Heart right ventricle (tissue), 16 donors: Measurements from ENCODE around the gene KLB. TPM values are rescaled to one million over a fixed set of nuclear protein-coding genes. Genes with fewer than 3 reads are reported as not detected.
A peak's percentile ranks its signal among the peaks of the same experiment; 100 is the strongest.
"Not testable (repeated sequence)": the region's sequence is repeated elsewhere in the genome, so short reads cannot be mapped to it uniquely, and the experiment has no call there.

Source experiments
- ATAC-seq, 8 donors: fragments of 200-7000 bp; cut with Tn5 transposase; one replicate each; pipeline ENCODE4 v1.9.1; 2020; ENCODE audit warnings: mild to moderate bottlenecking in 8 of 8, moderate library complexity in 8 of 8, moderate number of reproducible peaks in 1 of 8
- DNase-seq, 2 donors: peaks; one replicate each; pipeline ENCODE4 v3.0.0-alpha.2; 2020
- H3K27ac ChIP-seq, 10 donors: fragments of 200-600 bp; sonication (generic) in 2 of 10; one replicate each; pipeline versions ENCODE4 v1.5.0 to v1.8.0; 2020 to 2022; ENCODE audit warnings: mild to moderate bottlenecking in 3 of 10
- H3K27me3 ChIP-seq, 7 donors: fragments of 200-600 bp; one replicate each; pipeline ENCODE4 v1.8.0; 2021 to 2022; ENCODE audit warnings: mild to moderate bottlenecking in 2 of 7
- H3K36me3 ChIP-seq, 9 donors: fragments of 200-600 bp; sonication (generic) in 1 of 9; one replicate each; pipeline versions ENCODE4 v1.5.0 to v1.8.0; 2020 to 2022; ENCODE audit warnings: mild to moderate bottlenecking in 2 of 9
- H3K4me1 ChIP-seq, 9 donors: fragments of 200-600 bp; sonication (generic) in 1 of 9; one replicate each; pipeline versions ENCODE4 v1.5.0 to v1.8.0; 2020 to 2022; ENCODE audit warnings: mild to moderate bottlenecking in 4 of 9
- H3K4me3 ChIP-seq, 10 donors: fragments of 200-600 bp; sonication (generic) in 2 of 10; one replicate each; pipeline versions ENCODE4 v1.5.0 to v1.8.0; 2020 to 2022; ENCODE audit warnings: mild to moderate bottlenecking in 7 of 10, moderate library complexity in 2 of 10
- H3K9me3 ChIP-seq, 11 donors: fragments of 200-600 bp in 10 of 11; sonication (generic) in 2 of 11; one replicate each; pipeline versions ENCODE4 v1.5.0 to v1.8.0; 2013 to 2022; ENCODE audit warnings: mild to moderate bottlenecking in 2 of 11, control low read depth in 1 of 11, moderate library complexity in 1 of 11
- WGBS, 2 donors: extraction: QIAGEN DNeasy Blood & Tissue Kit; methylation state at CpG; one replicate each; pipeline ENCODE4 v1.1.7; 2013; ENCODE audit warnings: inconsistent platforms in 1 of 2; 5-methylcytosine and 5-hydroxymethylcytosine counted together
- intact Hi-C, 10 donors: fragments of 100-400 bp; cut with DNase I; formaldehyde crosslinking; loops; one replicate each; pipeline versions ENCODE4 v1.11.1 to v1.14.2; 2022
- polyA plus RNA-seq, 2 donors: library from polyadenylated mRNA; stranded (reverse); fragments of 200-250 nt; gene quantifications; one replicate each; pipeline ENCODE4 v1.2.3, GENCODE V29; 2013
- total RNA-seq, 10 donors: library from RNA; stranded (reverse); fragmentation: NEBNext Ultra II Directional in 3 of 10; extraction: Animal tissue kit (Norgen Biotek cat#: 25700) in 3 of 10; gene quantifications; one replicate each; pipeline versions ENCODE4 v1.2.1 to v1.2.4, GENCODE V29; 2021 to 2023
- TF ChIP-seq, protein P1 (sequence below), 9 donors: fragments of 200-600 bp; sonication (generic) in 2 of 9; IDR thresholded peaks; one replicate each; pipeline versions ENCODE4 v1.5.0 to v1.8.0; 2021 to 2022; ENCODE audit warnings: antibody characterized with exemption in 9 of 9, mild to moderate bottlenecking in 5 of 9, moderate library complexity in 1 of 9
- donor health status: Arrhythmogenic right ventricular cardiomyopathy.
- donor health status: ischemic (EF 13 %, LVEDD 7.1; RV severe dilation, severe dysfunction).
- donor health status: healthy with polysubstance abuse.
- donor health status: DM: no; HTN: yes; CAD: no.
- donor health status: DM: no; HTN: no; CAD: no.
- donor health status: ischemic (EF 25% LVEDD 6.9; RV normal size, moderate dysfunction).
- donor health status: ischemic (EF 25% LVEDD 5.7; RV mildly dilated, moderate dysfunction).
- donor health status: healthy.
- donor health status: DM: yes; HTN: yes; CAD: no.
- donor health status: Ischemic cardiomyopathy.
- donor health status: ischemic (EF 35%, LVEDD 5.7; RV mildly dilated, moderate dysfunction).
- donor health status: nonischemic (EF 11% LVEDD 7.7; RV severe dilation, severe dysfunction).
- donor health status: DM: yes; HTN: yes; CAD: no.
- donor health status: PGD.
- donor health status: ischemic (EF 29% LVEDD 5.4; RV normal size, mild dysfunction).
- donor health status: nonischemic (EF 23%, LVEDD 6.1; RV moderate dilation, normal function).

KLB gene
- total and polyA plus RNA-seq, 12 donors: 0.08 to 0.53 (median 0.24) TPM; not detected in 4

DNA sequence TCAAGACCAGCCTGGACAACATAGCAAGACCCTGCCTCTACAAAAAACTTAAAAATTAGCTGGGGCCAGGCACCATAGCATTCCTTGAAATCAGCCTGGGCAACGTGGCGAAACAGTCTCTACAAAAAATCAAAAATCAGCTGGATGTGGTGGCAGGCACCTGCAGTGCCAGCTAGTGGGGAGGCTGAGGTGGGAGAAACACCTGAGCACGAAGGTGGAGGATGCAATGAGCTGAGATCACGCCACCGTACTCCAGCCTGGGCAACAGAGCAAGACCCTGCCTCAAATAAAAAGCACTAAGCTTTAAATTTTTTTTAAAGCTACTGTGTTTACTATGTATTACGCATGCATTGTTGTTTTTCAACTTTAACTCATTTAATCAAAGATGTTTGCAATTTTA is 48.8 kb downstream of the KLB start:
- Histone ChIP-seq H3K4me3 (no peak overlapping the region), H3K4me1 (peaks cover 5 to 42% (median 33%) of the 10 kb centered on the region in 9 donors), H3K36me3 (peaks cover 0 to 75% (median 51%) of the 10 kb centered on the region in 9 donors), H3K9me3 (no peaks in the 10 kb centered on the region), H3K27ac (no peak overlapping the region), H3K27me3 (no peaks in the 10 kb centered on the region)
- TF ChIP-seq, protein P1, sequence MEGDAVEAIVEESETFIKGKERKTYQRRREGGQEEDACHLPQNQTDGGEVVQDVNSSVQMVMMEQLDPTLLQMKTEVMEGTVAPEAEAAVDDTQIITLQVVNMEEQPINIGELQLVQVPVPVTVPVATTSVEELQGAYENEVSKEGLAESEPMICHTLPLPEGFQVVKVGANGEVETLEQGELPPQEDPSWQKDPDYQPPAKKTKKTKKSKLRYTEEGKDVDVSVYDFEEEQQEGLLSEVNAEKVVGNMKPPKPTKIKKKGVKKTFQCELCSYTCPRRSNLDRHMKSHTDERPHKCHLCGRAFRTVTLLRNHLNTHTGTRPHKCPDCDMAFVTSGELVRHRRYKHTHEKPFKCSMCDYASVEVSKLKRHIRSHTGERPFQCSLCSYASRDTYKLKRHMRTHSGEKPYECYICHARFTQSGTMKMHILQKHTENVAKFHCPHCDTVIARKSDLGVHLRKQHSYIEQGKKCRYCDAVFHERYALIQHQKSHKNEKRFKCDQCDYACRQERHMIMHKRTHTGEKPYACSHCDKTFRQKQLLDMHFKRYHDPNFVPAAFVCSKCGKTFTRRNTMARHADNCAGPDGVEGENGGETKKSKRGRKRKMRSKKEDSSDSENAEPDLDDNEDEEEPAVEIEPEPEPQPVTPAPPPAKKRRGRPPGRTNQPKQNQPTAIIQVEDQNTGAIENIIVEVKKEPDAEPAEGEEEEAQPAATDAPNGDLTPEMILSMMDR (IDR thresholded peaks at IDR 0.05): no peak
- intact Hi-C loops: loop anchor here in 4 of 10 donors (5.0 to 10.0 kb wide), 2 partner anchors 182 to 551 kb away; partner anchors contain the start of gene SMIM14 (in 3 of the 4)
- ATAC-seq: no peak
- DNase-seq: no peak
- WGBS, 2 donors: 94 to 95% methylated on average over 6 of the region's 6 CpGs

DNA sequence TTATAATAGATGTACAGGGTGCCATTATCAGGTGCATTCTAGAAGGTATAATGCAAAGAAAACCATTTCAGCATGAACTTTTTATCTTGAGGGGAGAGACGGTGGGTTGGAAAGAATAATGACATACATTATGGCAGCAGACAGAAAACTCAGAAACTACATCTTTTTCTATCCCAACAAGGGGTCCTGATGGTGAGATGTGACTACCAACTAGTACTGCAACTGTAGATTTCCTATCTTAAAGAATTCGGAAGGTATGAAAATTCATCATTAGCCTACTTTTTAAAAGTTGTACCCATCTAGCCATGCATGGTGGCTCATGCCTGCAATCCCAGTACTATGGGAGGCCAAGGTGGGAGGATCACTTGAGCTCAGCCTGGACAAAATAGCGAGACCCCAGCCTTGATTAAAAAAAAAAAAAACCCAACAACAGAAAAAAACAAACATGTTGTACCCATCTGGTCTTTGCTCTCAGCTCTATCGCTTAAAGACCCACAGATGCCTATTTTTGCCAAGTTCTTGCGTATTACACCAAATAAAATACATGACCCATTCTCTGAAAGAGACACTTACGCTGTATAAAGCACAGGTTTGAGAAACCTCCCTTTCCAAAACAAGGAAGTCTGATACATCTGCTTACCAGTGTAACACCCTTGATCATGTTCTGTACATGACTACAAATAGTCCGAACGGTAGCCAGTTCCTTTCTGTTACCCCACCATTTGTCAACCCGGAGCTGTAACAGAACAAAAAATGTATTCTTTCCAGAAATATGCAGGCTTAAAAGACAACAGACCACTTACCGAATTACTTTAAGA is 50.4 kb downstream of the KLB start:
- H3K27ac ChIP-seq: peak overlapping the region in 6 of 10 donors; percentile 88 to 98 (median 95)
- H3K9me3 ChIP-seq: no peaks in the 10 kb centered on the region
- peaks cover 0 to 72% (median 51%) of the 10 kb centered on the region in 9 donors for H3K36me3 ChIP-seq
- intact Hi-C loops: loop anchor here in 4 of 10 donors (5.0 to 10.0 kb wide), 2 partner anchors 180 to 552 kb away; partner anchors contain the start of gene SMIM14 (in 3 of the 4)
- DNase-seq (no peak), ATAC-seq (no peak)
- peak overlapping the region; percentile 73 to 98 (median 80) for H3K4me3 ChIP-seq
- TF ChIP-seq, protein P1 (IDR thresholded peaks at IDR 0.05): no peak
- H3K4me1 ChIP-seq: peaks cover 5 to 43% (median 33%) of the 10 kb centered on the region in 9 donors
- WGBS, 2 donors: 77% methylated on average over 10 of the region's 10 CpGs
- H3K27me3 ChIP-seq: no peaks in the 10 kb centered on the region

DNA sequence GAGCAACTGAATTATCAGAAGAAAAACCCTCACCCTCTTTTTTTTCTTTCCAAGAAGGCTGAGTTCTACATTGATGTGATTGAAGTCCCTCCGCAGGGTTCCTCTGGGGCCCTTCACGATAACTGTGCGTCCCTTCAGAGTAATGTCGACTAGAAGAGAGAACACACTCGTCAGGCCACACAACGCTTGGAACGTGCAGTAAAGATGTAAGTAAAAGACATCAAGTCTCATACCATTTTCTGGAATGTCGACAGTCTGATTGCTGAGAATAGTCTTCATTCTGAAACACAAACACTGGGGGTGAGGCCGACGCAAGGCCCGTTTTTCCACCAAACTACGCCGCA is 51.4 kb downstream of the KLB start:
- ATAC-seq: peak in 7 of 8 donors; percentile 2 to 18 (median 12)
- not testable (repeated sequence) for H3K27me3 ChIP-seq, H3K9me3 ChIP-seq, DNase-seq
- H3K27ac ChIP-seq: peak overlapping the region; percentile 71 to 98 (median 93)
- WGBS, 2 donors: 1% methylated on average over 13 of the region's 13 CpGs
- H3K4me3 ChIP-seq: peak overlapping the region; percentile 73 to 98 (median 80)
- intact Hi-C loops: loop anchor here in 4 of 10 donors (5.0 to 10.0 kb wide), 2 partner anchors 179 to 553 kb away; partner anchors contain the start of gene SMIM14 (in 3 of the 4)
- peaks cover 5 to 43% (median 33%) of the 10 kb centered on the region in 9 donors for H3K4me1 ChIP-seq
- H3K36me3 ChIP-seq: peaks cover 0 to 72% (median 45%) of the 10 kb centered on the region in 9 donors

DNA sequence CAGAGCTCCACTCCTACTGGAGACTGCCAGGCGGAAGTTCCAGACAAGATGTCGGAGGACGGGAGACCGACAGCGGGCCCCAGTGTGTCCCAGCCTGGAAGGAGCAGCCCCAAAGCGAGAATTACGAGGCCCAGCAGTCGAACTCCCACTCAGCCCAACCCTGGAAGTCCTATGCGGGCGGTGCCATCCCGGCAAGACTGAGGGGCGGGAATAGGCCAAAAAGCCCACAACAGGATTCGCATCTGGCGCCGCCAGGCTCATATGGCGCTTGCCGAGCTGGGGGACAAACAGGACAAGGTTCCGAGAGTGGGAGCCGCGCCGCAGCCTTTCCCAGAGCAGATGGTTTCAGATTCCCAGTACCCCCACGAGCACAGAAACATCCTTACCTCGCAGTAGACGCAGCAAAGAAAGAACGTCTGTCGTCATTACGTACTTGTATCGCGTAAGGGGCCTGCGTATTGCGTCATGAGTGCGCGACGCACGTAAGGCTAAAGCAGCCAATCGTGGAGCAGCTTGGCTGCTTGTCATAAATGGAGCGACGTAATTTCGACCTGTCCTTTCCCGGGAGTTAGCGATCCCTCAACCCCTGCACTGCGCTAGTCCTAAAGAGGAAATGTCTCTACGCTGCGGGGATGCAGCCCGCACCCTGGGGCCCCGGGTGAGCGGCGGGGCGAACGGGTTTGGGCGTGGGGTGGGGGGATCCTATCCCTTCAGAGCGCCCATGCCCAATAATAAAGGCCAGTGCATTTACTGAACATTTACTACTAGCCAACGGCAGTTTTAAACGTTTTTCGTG is 52.0 kb downstream of the KLB start, which contains the start of the genes LIAS and RPL9:
Gene LIAS (plus strand): TSS at position 552 of the 796 bp plus-strand sequence. CDS start 62 bp downstream, at position 614.
Gene RPL9 (minus strand): TSS at position 418 of the 796 bp plus-strand sequence. CDS start 483 bp downstream, outside the sequence.
- intact Hi-C loops: loop anchor here in 4 of 10 donors (5.0 to 10.0 kb wide), 2 partner anchors 179 to 554 kb away; partner anchors contain the start of gene SMIM14 (in 3 of the 4)
- Histone ChIP-seq H3K4me3 (peak within 1 kb of the TSS; percentile 73 to 98 (median 80)), H3K27me3 (no peaks in the 10 kb centered on the region), H3K36me3 (peaks cover 0 to 72% (median 45%) of the 10 kb centered on the region in 9 donors), H3K9me3 (no peaks in the 10 kb centered on the region), H3K4me1 (peaks cover 5 to 43% (median 33%) of the 10 kb centered on the region in 9 donors), H3K27ac (peak within 1 kb of the TSS; percentile 71 to 98 (median 93))
- DNase-seq: peak; percentile 94 to 96
- TF ChIP-seq, protein P1 (IDR thresholded peaks at IDR 0.05): no peak
- WGBS, 2 donors: 0 to 1% methylated on average over 55 of the region's 55 CpGs
- ATAC-seq: peak; percentile 95 to 98 (median 97)
